ENCODE data around the gene RGS5.

RGS5 gene

DNA sequence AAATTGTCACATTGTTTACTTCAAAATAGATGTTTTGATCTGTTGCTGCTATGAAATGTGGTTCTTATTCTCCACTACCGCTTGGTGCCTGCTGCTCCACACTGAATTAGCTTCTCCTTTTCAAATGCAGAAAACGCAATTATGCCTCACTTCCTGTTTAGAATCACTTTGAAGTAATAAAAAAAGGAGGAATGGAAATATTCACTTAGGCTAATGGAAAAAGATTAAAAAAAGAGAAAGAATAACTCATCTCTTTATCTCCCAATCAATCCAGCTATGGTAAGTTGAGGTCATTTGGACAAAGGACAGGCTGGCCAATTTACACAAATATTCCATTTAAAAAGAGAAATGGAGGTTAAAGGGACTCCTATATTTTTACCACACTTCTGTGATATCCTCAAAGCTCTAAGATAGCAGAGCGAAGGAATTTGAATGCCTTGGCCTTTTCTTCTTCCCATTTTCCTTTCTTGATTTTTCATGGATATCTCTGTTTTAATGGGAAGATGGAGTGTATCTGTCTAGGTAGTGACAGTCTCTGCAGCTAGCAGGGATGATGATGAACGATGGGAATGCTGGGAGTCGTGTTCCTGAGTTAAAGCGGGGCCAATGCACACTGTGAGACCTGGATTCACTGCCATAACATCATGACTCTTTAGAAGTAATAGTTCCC is 35.7 kb downstream of the RGS5 start:
- DNase-seq (ENCODE audit: extremely low spot score) = no peak
- no peak for TF ChIP-seq FOXA1 (IDR thresholded peaks at IDR 0.05)
- TF ChIP-seq CTBP1 (IDR thresholded peaks at IDR 0.05; ENCODE audit: borderline replicate concordance) = no peak
- no peak for TF ChIP-seq L3MBTL2 (conservative IDR thresholded peaks at IDR 0.05)
- no peak for TF ChIP-seq HDGF (IDR thresholded peaks at IDR 0.05; ENCODE audit: borderline replicate concordance)
- no peak for TF ChIP-seq FOXK2 (IDR thresholded peaks at IDR 0.05)
- TF ChIP-seq LEF1 (IDR thresholded peaks at IDR 0.05; ENCODE audit: borderline replicate concordance) = no peak
- no peak for TF ChIP-seq NFRKB (IDR thresholded peaks at IDR 0.05)
- TF ChIP-seq ZNF384 (IDR thresholded peaks at IDR 0.05) = no peak
- TF ChIP-seq PKNOX1 (IDR thresholded peaks at IDR 0.05) = no peak
- TF ChIP-seq ARNT (IDR thresholded peaks at IDR 0.05) = no peak
- TF ChIP-seq ELF4 (IDR thresholded peaks at IDR 0.05) = no peak
- CTCF ChIA-PET = no interaction called here

GRCh38 chr1:163165119-163165518 is 37.6 kb downstream of the RGS5 start:
- POLR2A ChIA-PET = no interaction called here
- CTCF ChIA-PET = no interaction called here
- TF ChIP-seq ELF4 (IDR thresholded peaks at IDR 0.05) (no peak), ZNF384 (IDR thresholded peaks at IDR 0.05) (no peak), CTBP1 (IDR thresholded peaks at IDR 0.05; ENCODE audit: borderline replicate concordance) (no peak), SUZ12 (IDR thresholded peaks at IDR 0.05) (no peak), FOXA1 (IDR thresholded peaks at IDR 0.05) (no peak), NFRKB (IDR thresholded peaks at IDR 0.05) (no peak), FOXM1 (IDR thresholded peaks at IDR 0.05; ENCODE audit: borderline replicate concordance) (no peak), FOXK2 (IDR thresholded peaks at IDR 0.05) (no peak), BHLHE40 (IDR thresholded peaks at IDR 0.05; ENCODE audit: borderline replicate concordance) (no peak), SP1 (IDR thresholded peaks at IDR 0.05) (no peak), L3MBTL2 (conservative IDR thresholded peaks at IDR 0.05) (no peak), ARNT (IDR thresholded peaks at IDR 0.05) (no peak), LEF1 (IDR thresholded peaks at IDR 0.05; ENCODE audit: borderline replicate concordance) (no peak), HDGF (IDR thresholded peaks at IDR 0.05; ENCODE audit: borderline replicate concordance) (no peak), PKNOX1 (IDR thresholded peaks at IDR 0.05) (no peak), TARDBP (IDR thresholded peaks at IDR 0.05) (no peak)
- no peak for DNase-seq (ENCODE audit: extremely low spot score)

More for the DNA sequence above, 35.7 kb downstream of the RGS5 start:
- POLR2A ChIA-PET = no interaction called here

GRCh38 chr1:163163881-163164582 is 38.7 kb downstream of the RGS5 start:
- ChIA-PET CTCF (no interaction called here), POLR2A (no interaction called here)
- no peak for TF ChIP-seq TARDBP (IDR thresholded peaks at IDR 0.05)
- TF ChIP-seq BHLHE40 (IDR thresholded peaks at IDR 0.05; ENCODE audit: borderline replicate concordance) = no peak
- TF ChIP-seq ELF4 (IDR thresholded peaks at IDR 0.05) = no peak
- TF ChIP-seq FOXK2 (IDR thresholded peaks at IDR 0.05) = no peak
- no peak for TF ChIP-seq LEF1 (IDR thresholded peaks at IDR 0.05; ENCODE audit: borderline replicate concordance)
- DNase-seq (ENCODE audit: extremely low spot score) = no peak

- CTCF ChIA-PET = interaction anchor here (0.6 kb wide), 1 partner anchor 258 kb away, joined by 3 read pairs; no protein-coding TSS in a partner anchor
- POLR2A ChIA-PET = no interaction called here
- DNase-seq (ENCODE audit: extremely low spot score) = no peak
Observed at GRCh38 chr1:163163163-163163562, 39.6 kb downstream of the RGS5 start.

GRCh38 chr1:163162381-163162914 is 40.3 kb downstream of the RGS5 start:
- CTCF ChIA-PET = interaction anchor here (0.6 kb wide), 1 partner anchor 257 kb away, joined by 3 read pairs; no protein-coding TSS in a partner anchor
- TF ChIP-seq CTBP1 (IDR thresholded peaks at IDR 0.05; ENCODE audit: borderline replicate concordance) = no peak
- POLR2A ChIA-PET = no interaction called here
- peak; percentile 14 for DNase-seq (ENCODE audit: extremely low spot score)

More at GRCh38 chr1:163163163-163163562, 39.6 kb downstream of the RGS5 start:
- no peak for TF ChIP-seq ZNF384 (IDR thresholded peaks at IDR 0.05)
- TF ChIP-seq BHLHE40 (IDR thresholded peaks at IDR 0.05; ENCODE audit: borderline replicate concordance) = no peak
- TF ChIP-seq L3MBTL2 (conservative IDR thresholded peaks at IDR 0.05) = no peak
- TF ChIP-seq HDGF (IDR thresholded peaks at IDR 0.05; ENCODE audit: borderline replicate concordance) = no peak
- TF ChIP-seq FOXA1 (IDR thresholded peaks at IDR 0.05) = no peak
- no peak for TF ChIP-seq PKNOX1 (IDR thresholded peaks at IDR 0.05)
- TF ChIP-seq FOXM1 (IDR thresholded peaks at IDR 0.05; ENCODE audit: borderline replicate concordance) = no peak
- TF ChIP-seq TARDBP (IDR thresholded peaks at IDR 0.05) = no peak
- TF ChIP-seq SUZ12 (IDR thresholded peaks at IDR 0.05) = no peak
- TF ChIP-seq NFRKB (IDR thresholded peaks at IDR 0.05) = no peak
- no peak for TF ChIP-seq ARNT (IDR thresholded peaks at IDR 0.05)
- no peak for TF ChIP-seq CTBP1 (IDR thresholded peaks at IDR 0.05; ENCODE audit: borderline replicate concordance)
- no peak for TF ChIP-seq SP1 (IDR thresholded peaks at IDR 0.05)
- no peak for TF ChIP-seq ELF4 (IDR thresholded peaks at IDR 0.05)
- no peak for TF ChIP-seq LEF1 (IDR thresholded peaks at IDR 0.05; ENCODE audit: borderline replicate concordance)
- no peak for TF ChIP-seq FOXK2 (IDR thresholded peaks at IDR 0.05)

DNA sequence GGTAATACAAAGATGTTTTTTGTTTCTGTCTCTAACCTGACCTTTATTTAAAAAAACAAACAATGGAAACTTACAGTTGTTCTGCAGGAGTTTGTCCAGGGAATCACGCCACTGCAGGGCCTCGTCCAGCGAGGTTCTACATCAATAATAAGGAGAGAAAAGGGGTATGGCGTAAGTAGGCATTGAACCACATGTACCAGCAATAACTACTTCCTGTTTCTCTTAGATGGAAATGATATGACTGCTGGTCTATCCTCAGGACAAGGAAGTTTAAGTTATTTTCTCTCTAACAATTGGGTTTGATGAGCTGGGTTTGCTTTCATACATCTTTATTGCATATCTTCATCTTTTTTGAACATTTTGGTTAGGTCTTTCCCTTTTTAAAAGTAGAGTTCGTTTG is 40.9 kb downstream of the RGS5 start:
- ChIA-PET CTCF (no interaction called here), POLR2A (no interaction called here)
- DNase-seq (ENCODE audit: extremely low spot score) = no peak
- TF ChIP-seq FOXA1 (IDR thresholded peaks at IDR 0.05) (no peak), LEF1 (IDR thresholded peaks at IDR 0.05; ENCODE audit: borderline replicate concordance) (no peak)

Data from HEK293T (cell line).